Left forelimb (tissue), 1 donor: ENCODE data around the gene EPS8L3.
A peak's percentile ranks its signal among the peaks of the same experiment; 100 is the strongest.
"Not testable (repeated sequence)": the region's sequence is repeated elsewhere in the genome, so short reads cannot be mapped to it uniquely, and the experiment has no call there.

Source experiments
- DNase-seq: peaks from one replicate; pipeline ENCODE4 v3.0.0-alpha.2; 2018; ENCODE audit warnings: low spot score

EPS8L3 gene

DNA sequence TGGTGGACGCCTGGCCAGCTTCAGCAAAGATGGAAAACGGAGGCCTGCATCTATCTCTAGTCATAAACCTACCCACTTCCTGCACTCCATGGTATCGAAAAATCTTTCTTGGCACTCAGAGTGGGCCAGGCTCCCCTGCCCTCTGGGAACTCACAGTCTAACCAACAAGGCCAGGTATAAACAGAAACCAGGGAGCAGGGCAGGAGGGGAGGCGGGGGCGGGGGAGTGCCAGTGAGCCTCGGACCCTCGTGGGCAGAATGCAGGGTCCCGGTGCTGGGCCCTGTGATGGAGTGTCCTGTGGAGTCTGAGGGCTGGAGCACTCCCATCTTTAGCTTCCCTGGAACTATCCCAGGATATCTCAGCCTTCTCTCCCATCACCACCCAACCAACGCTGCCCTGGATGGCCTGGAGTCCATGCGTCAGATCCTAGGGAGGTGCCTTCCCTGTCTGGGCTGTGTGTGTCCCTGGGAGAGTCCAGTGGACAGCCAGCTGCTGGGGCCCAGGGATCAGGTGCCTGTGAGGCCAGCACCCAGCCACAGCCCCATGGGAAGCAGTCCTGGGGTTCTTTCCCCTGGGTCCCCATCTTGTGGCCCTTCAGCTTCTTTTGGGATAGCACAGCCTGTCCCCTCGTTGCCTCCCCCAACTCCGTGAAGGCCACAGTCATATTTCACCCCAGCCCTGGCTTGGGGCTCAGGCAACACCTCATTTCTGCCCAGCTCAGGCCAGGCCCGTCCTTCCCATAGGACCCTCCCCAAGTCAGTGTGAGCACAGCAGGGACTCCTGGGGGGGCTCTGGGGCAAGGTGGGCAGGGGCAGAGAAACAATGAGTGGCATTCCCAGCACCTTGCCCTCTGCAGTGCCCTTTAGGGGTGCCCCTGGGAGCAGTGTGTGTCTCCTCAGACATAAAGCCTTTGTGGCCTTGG, 1.1 kb upstream of the EPS8L3 start:
- no peak for DNase-seq

DNA sequence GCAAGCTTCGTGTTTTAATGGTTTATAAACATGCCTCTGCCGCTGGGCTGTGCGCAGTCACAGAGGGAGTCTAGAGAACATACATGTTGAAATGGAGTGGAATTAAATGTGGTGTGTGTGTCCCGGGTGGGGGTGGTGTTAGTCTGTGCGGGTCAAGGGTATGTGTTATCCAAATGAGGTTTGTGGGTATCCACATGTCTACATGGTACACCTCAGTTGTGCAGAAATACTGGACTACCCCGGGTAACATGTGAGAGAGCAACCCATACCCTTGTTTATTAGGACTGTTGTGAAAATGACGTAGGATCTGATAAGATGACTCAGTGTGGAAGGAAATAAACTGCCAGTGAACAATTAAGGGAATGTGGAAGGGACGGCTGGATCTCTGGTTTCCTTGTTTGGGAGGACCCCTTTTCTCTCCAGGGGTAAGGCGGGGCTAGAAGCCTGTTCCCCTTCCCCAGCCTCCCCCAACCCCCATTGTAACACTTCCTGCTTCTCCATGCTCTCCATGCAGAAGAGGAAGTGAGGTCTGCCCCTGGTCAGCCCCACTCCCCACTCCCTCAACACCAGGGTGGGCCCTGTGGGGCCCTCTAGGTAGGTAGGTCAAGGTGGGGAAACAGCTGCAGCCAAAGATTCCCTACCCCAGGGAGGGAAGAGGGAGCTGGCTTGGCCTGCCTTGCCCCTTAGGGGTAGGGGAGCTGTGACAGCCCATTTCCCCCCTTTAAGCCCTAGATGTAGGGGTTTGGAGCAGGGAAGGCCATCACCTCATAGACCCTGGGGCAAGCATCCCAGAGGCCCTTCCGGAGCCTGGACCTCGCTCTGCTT, 690 bp downstream of the EPS8L3 start:
- DNase-seq, result no peak

DNA sequence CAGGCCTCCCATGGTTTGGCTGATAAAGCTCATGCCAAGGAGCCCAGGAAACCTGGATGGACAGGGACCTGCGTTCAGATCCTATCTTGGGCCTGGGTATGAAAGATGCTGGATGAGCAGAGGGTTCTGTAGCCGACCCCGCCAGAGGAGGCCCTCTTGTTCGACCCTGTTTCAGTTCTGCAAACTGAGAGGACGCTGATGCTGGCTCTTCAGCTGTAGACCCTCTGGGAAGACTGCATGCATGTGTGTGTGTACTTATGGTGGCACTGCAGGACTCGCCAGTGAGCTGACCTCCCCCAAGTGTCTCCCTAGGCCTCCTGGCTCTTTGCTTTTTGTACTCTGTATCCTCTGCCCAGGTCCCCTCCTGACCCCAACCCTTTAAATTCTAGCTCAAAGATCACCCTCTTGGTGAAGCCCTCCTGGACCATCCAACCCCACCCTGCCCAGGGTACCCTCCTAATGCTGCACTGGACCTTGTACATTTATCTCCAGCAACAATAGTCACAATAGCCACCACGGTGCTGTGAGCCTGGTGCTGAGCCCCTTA, 1.6 kb downstream of the EPS8L3 start:
- no peak for DNase-seq

DNA sequence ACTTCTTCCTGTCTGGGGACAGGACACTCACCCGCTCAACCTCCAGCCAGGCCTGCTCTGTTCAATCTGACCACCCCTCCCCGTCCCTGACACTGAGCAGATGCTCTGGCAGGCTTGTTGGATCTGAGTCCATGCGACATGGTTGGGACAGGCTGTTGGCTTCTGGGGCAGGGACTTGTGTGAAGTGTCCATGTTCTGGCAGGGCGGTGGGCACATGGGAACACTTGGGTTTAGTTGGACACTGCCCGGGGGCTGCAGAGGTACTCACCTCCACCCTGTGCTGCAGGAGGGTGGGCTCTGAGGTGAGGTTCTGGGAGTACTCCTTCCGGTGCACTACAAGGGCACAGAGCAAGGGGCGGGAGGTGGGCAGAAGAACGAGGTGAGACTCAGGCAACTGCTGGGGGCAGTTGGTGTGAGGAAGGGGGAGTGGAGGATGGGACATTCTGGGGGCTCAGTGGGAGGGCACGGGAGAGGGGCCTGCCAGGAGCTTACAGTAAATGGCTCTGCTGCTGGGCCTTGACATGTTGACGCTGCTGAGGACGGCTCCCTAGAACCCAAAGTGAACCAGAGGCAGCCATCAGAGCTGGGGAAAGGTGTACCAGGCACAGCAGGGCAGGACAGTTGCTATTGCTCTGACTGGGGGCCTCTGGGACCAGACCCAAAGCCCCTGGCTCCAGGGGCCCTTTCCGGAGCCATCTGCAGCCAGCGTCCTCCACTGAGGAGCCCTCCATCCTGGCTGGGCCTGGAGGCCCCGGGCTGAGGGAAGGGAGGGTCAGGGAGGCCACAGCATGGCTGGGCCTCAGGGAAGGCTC, 2.3 kb downstream of the EPS8L3 start:
- peak; percentile 64 for DNase-seq

DNA sequence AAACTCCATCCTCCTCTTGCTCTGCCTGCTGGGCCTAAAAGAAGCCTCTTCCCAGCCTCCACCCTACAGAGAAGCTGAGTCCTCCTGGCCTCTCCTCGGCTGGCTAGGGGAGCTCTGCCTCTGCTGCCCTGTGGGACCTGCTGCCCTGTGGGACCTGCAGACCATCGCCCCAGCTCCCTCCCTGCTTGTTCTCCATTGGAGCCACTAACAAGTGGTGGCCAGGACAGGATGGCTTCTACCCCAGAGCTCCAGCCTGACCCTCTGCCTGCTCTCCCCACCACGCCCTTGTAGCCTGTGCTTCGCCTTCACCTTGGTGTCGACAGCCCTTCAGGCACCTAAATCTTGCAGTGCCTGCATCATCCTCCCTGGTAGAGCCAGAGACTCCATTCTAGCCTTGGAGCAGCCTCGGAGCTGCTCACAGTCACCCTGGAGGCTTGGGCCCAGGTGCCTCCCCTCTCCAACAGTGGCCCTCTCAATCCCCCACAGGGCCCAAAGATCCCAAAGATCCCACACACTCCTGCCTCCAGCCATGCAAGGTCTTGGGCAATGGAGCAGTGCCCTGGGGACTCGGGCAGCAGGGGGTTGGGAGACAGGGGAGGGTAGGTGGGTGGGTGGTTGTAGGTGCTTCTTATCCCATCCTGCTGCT, 3.0 kb downstream of the EPS8L3 start:
- peak; percentile 17 for DNase-seq

GRCh38 chr1:109759513-109760334, 4.0 kb downstream of the EPS8L3 start:
- DNase-seq, result peak; percentile 48

DNA sequence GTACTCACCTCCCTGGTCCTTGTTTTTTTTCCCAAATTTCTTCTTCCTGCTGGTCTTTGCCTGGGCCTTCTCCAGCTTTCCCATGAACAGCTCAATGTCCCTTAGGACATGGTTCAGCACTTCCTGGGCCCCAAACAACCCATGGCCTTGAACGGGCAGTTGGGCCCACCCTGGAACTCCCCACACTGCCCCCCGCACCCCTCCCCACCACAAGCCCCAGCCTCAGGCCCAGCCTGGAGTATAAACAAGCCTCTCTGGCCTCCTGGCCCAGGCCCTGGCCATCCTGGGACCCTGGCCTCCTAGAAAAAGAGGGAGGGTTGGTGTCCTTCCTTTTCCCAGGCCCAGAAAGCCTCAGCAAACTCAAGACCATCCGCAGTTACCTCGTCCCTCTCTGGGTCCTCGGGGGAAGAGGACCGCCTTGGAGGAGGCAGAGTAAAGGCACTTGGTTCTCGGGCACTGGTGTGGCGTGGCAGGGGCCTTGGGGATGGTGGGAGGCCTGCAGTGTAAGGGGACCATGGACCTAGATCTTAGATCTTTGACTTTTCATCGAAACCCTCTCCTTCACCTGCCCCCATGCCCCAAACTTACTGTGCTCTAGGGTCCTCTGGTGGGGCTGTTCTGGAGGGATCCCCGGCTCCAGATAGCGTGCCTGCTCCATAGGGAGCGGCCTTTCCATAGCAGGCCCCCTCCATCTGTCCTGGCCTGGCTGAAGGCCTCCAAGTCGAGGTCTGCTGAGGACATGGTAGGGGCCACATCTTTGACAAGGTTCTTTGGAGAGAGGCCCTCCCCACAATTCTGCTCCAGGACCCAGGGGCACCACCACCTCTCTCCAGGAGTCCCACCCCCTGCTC, 5.6 kb downstream of the EPS8L3 start:
- DNase-seq, result peak; percentile 49

DNA sequence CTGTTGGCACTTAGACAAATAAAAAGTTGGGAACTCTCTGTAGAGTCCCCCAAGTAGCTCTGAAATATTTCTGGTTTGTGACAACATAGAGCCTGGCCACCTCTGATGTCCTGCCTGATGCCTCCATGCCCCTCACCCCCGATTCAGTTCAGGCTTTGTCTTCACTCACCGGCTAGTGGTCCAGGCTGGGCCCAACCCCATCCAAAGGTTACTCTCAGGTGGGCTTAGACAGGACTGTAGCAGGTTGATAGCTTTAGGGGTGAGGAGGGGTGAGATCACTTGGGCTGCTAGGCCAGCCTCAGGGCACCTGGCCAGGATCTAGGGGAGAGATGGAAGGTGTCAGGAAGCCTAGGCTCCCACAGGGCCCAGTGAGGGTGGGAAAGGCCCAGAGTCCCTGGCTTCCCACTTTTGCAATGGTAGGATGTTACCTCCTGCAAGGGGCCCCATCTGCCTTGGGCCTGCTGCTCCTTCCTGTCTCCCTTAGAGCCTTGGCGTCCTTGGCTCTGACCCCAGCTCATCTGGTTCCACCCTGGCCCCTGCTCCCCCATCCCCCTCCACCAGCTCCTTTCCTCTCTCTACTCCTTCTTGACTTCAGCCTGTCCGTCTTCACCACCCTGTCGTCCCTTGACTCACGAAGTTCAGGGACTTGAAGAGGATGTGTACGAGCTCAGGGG, 6.7 kb downstream of the EPS8L3 start:
- DNase-seq, result peak; percentile 57

DNA sequence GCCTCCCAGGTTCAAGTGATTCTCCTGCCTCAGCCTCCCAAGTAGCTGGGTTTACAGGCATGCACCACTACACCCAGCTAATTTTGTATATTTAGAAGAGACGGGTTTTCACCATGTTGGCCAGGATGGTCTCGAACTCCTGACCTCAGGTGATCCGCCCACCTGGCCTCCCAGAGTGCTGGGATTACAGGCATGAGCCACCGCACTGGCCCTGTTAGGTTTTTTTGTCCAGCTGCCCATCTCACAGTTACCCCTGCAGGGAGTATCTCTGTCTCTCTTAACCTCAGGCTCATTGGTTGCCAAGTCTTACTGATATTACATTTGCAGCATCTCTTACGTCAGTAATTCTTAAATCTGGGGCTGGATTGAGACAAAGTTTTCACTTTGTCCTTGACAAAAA, 7.4 kb downstream of the EPS8L3 start:
- DNase-seq, result not testable (repeated sequence)

GRCh38 chr1:109754738-109755137, 9.0 kb downstream of the EPS8L3 start:
- peak; percentile 8 for DNase-seq

DNA sequence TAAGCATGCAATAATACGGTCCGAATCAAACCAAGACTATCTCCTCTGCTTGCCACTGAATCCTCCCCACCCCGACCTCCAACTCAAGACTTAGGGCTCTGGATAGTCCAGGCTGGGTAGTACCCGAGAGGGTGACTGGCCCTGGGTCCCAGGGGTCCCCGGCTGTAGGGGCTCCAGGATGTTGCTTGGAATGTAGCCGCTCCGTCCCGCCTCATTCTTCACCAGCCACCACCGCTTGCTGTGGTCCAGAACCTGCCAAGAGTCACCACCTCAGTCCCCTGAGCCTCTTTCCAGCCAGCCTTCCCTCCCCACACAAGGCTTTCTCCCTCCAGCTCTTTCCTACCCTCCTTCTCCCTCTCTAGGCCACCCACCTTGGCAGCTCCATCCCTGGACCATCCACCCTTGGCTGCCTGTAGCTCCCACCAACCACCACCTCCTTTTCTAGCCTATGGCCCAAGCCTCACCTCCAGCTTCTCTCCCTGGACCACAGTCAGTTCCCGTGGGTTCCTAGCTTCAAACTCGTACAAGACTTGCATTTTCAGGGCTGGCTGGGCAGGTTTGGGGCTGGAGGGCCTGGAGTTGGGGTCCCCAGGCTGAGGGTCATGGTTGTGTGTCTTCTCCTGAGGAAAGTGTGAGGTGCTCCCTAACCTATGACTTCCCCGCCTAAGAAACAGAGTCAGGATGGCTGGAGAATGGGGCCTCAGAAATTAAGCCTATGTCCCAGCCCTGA, 12.0 kb downstream of the EPS8L3 start:
- peak; percentile 41 for DNase-seq

DNA sequence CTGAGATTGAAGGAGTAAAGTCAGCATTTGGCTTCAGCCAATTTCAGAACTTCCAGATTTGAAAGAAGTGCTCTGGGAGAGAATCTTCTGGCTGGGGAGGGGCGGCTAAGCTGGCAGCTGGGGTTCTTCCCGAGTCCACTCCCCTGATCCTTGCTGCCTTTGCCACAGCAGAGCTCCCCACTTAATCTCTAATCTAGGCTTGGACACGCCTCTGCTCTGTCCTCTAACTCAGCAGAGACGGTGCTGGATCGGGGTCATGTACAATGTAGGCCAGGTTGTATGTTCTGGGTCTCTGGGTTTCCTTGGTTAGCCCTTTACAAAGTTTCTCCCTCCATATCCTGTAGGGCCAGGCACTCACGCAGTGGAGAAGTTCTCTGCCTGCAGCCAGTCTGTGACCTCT, 12.8 kb downstream of the EPS8L3 start:
- no peak for DNase-seq

DNA sequence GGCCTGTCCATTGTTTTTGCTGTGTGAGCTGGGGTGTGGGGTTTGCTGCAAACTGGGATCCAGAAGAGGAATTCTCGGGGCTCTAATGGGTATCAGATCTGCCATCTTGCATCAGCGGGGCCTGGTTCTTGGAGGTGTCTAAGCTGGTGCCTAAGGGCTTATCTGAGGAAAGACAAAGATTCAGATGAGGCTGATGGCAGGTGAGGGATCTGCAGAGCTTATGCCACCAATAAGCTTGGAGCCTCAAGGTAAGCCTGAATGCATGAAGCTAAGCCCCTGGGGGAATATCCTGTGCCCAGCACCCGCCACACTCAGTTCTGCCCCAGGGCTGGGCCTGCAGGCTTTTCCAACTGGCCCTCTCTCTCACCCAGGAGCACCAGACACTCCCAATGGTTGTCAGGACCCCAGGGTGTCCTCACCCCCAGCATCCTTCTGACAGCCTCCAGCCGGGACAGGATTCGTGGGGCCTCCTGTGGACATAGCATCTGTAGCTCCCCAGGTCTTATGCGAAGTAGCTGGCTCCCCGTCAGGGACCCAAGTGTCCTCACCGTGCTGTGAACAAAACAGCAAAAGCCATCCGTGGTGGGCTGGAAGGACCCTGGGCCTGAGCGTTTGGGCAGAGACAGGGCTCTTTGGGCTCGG, 13.4 kb downstream of the EPS8L3 start:
- DNase-seq, result peak; percentile 46

GRCh38 chr1:109749221-109749620, 14.5 kb downstream of the EPS8L3 start:
- DNase-seq, result no peak

- DNase-seq, result not testable (repeated sequence)
Observed at GRCh38 chr1:109748311-109748710, 15.4 kb downstream of the EPS8L3 start.

DNA sequence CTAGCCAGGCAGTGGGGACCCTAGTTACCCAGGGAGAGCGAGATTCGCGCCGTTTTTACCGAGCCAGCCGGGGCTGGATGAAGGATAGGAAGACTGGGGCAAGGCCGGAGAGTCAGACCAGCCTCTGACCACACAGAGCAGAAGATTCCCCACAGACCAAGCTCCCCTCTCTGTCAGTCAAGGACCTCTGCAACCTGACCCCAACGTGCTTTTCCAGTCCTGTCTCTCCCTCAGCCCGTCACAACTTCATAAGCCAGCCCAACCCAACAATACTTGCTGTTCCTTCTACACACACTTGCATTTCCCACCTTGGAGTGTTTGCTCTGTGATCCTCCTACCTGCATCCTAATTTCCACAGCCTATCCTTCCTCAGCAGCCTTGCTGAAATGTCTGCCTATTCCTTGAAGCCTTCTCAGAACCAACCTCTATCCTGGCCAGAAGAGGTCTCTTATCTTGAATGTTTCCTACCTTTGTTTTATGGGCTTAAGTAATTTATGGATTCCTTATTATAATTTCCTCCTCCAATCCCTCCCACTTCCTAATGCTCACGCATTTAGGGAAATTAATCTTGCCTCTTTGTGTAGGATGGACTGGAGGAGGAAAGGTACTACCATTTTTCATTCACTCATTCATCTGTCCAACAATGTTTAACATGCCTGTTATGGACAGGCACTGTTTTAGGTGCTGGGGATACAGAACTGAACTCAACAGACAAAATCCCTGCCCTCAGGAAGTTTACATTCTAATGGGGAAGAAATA, 22.9 kb downstream of the EPS8L3 start, which contains the start of gene GSTM3:
Gene GSTM3, minus strand, starts transcription at position 424 of the 759 bp plus-strand sequence. CDS start 751 bp downstream, outside the sequence.
- no peak for DNase-seq
